Measurements from ENCODE around the gene KIF18A.
"Not testable (repeated sequence)": the region's sequence is repeated elsewhere in the genome, so short reads cannot be mapped to it uniquely, and the experiment has no call there.

The KIF18A gene

DNA sequence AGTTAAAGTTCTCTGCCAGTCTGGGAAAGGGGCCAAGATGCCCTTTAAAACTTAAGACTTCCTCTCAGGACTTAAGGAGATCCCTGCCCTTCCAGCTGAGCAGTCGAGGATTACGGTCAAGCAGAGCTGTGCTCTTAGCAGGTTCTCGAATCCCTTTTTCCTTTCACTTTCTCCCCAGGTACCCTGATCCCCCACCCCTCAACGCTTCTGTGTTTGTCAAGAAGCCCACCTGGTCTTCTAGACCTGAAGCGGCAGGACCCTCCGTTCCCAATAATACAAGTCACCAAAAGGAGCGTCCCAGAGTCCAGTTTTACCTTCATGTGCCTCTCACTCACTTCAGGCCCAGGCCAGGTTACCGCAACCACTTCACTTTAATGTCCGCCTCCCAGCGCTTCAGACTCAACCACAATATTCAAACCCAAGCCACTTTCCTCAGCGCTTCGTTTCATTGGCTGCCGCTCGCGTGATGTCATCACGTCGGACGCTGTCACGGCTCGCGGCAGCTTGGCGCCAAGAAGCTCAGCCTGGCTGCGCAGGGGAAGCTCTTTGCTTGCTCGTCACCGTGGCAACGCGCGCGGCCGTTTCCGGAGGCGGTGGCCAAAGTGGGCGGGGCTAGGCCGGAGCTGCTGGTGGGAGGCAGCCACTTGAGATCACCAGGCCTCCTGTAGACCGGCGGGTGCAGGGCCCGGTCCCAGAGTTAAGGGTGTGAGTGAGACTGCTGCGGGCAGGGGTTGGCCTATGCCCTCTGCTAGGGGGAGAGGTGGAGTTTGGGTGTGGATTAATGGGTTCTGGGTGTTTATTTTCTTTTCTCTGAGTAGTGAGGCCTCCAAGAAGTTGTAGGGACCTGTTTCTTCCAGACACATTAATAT, at the start of gene KIF18A, which contains the start of gene METTL15:
Gene KIF18A, minus strand, starts transcription at position 407 of the 869 bp plus-strand sequence. CDS start 10,209 bp downstream, outside the sequence.
Gene METTL15, plus strand, starts transcription at position 639 of the 869 bp plus-strand sequence. CDS start 4,947 bp downstream, outside the sequence.
- DNase-seq, result peak; percentile 99

- no peak for DNase-seq
These were observed 45.6 kb upstream of the KIF18A start for GRCh38 chr11:28153586-28153985.

DNA sequence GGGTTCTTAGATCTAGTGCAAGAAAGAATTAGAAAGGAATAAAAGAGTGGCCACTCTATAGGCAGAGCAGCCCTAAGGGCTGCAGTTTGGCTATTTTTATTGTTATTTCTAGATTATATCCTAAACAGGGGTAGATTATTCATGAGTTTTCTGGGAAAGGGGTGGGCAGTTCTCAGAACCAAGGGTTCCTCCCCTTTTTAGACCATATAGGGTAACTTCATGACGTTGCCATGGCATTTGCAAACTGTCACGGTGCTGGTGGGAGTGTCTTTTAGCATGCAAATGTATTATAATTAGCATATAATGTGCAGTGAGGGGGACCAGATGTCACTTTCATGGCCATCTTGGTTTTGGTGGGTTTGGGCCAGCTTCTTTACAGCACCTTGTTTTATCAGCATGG, 44.8 kb upstream of the KIF18A start:
- DNase-seq, result no peak

DNA sequence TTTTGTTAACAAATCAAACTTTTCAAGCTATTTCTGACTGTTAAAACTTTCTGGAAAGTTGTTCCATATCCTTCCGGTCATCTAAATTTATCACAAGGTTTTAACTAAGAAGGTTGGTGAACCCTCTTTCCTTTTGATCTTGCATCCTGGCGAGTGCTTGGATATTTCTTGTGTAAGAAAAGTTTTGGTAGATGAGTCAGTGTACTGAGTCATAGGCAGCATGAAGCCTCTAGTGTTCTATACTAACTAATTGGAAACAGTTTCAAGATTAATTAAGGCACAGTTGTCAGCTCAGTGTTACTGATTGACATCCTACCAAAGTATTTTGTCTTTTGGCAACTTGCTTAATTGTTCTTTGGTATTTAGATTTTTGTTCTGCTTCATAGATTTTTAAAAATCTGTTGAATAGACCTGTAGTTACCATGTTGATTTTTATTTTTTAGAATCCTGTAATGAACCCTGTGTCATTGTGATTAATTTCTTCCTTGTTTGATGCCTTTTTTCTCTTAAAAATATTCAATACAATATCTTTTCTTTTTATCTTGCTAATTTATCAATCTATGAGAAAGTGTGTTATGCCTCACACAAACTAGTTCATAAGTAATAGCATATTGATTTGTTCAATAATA, 38.3 kb upstream of the KIF18A start:
- DNase-seq, result no peak

DNA sequence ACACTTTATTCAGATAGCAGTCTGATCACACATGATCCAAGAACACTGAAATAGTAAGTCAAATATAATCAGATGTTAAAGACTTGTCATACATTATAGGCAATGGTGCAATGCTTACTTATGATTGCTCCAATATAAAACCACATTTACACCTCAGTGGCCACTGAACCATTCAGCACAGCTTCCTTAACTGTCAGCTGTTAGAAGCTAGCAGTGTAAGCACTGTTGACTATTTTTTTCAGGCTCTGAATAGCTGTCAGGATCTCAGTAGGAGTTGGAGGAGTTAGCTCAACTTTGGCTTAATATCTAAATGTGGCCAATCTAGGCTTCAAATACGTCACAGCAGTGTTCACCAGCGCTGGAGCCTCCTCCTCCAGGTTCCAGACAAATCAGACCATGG, 36.9 kb upstream of the KIF18A start:
- no peak for DNase-seq

- no peak for DNase-seq
These were observed 34.8 kb upstream of the KIF18A start for GRCh38 chr11:28142724-28143123.

DNA sequence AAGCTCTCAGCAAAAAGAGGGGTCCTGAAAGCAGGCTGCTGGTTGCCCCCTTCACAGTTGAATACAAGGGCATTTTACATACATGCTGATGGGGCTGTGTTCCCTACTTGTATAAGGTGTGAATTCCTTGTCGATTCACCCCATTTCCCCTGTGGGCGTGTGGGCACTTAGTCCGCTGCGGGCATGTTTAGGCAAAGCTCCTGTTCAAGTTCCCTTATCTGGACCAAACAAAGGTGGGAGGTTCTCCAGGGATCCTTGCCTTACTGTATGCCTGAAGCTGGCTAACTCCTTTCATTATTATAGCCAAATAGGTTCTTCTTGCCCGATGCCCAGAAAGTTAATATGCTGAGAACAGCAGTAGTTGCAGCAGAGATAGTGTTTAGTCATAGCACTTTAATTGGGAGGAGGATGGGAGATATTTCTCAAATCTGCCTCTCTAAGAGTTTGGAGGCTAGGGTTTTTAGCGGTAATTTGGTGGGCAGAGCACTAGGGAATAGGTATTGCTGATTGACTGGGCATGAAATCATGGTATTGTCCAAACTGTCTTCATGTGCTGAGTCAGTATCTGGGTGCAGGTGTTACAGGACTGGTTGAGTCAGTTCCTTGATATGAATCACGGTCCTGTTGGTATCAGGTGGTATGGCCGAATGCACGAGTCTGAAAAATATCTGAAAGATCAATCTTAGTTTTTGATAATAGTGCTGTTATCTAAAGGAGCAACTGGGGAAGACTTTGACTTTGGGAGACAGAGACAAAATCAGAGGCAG, 32.9 kb upstream of the KIF18A start:
- no peak for DNase-seq

DNA sequence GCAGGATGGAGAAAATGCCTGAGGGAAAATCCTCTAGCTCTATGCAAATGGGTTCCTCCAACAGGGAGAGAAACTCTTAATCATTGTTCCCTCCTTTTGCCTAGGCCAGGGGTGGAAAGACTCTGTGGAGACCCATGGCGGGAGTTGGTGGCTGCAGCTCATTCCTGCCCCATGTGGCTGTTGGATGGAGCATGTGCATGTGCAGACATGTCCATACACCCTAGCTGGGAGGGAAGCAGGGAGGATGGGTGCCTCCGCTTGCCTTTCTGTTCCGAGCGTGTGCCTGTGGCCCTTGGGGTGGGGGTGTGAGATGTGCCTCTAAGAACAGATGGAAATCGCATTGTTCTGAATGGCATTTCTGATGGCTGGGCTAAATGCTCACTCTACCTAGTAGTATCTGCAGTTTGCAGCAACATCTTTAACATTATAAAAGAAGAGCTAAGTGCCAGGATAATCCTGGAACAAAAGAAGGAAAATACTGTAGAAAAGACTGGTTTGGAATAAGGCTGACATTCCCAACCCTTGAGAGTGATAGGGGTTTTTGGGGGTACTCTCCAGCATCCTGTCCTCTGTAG, 32.0 kb upstream of the KIF18A start:
- no peak for DNase-seq

DNA sequence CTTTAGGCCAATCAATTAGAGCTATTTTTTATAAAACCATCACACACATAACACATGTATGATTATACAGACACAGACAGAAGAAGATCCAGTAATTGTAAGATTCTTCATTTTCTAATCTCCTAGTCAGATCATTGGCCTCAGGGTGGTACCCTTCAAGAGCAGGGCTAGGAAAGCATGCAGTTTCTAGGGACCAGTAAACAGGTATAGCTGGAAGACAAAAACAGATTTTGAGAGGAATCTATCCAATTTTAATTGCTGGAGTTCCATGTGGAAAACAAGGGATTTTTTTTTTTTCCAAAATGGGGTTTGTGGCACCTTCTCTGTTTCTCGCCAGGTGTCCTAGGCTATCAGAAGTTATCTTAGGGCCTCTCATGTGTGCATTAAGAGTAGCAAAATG, 29.9 kb upstream of the KIF18A start:
- no peak for DNase-seq

GRCh38 chr11:28137366-28137765, 29.4 kb upstream of the KIF18A start:
- DNase-seq, result no peak

GRCh38 chr11:28136157-28136556, 28.2 kb upstream of the KIF18A start:
- DNase-seq, result not testable (repeated sequence)

GRCh38 chr11:28133146-28133545, 25.2 kb upstream of the KIF18A start:
- DNase-seq, result no peak

DNA sequence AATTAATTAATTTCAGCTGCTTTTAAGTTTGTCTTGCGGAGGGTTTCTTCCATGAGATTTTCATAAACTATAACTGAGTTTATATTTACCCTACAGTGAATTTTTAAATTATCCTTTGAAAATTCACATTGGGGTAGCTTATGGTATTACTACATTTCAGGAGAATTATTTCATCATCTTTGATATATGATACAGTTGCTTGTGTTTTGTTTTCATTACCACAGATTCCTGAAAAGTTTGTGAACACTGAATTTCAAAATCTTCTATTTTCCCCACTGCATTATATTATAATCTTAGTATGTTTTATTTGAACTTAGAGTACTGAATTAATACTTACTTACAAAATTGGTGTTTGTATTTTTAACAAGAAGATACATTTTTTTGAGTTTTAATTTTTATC, 24.6 kb upstream of the KIF18A start:
- no peak for DNase-seq

DNA sequence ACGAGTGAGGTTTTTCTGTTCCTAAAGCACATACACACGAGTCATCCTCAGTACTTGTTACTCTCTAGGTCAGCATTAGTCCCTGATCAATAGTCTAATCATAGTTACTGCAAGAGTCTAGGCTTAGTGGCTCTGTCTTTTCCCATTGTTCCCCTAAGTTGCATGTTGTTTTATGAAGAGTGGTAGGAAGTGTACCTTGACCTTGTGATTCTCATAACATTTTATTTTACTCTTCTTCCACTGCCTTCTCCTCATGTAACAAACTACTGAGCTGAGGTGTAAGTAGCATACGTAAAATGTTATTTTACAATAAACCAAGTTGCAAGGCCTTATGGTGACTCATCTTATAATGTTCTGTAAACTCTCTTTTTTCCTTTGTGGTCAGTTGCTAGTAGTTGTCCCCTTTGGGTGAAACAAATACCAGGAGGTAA, 15.2 kb upstream of the KIF18A start:
- DNase-seq, result no peak

DNA sequence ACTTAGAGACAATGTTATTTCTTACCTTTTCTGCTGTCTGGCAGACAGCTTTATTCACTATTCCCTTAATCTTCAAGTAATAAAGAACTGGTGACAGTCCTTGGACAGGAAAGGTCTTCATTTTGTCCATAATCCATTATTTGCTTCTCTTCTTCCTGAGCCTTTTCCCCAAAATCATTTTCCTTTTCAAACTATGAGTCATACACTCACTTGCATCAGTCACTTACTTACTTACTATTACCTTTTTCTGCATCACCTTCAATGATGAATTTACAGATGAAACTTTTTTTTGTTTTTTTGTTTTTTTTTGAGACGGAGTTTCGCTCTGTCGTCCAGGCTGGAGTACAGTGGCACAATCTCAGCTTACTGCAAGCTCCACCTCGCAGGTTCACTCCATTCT, 9.8 kb upstream of the KIF18A start:
- no peak for DNase-seq

GRCh38 chr11:28114731-28115130, 6.8 kb upstream of the KIF18A start:
- no peak for DNase-seq

DNA sequence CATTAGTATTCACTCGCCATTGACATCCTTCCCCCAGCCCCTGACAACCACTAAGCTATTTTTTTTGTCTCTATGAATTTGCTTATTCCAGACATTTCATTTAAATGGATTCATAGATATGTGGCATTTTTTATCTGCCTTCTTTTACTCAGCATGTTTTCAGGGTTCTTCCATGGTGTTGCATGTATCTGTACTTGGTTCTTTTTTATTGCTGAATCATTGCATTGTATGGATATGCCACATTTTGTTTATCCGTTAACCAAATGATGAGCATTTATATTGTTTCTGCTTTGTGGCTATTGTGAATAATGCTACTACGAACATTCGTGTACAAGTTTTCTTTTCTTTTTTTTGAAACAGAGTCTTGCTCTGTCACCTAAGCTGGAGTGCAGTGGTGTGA, 6.2 kb upstream of the KIF18A start:
- DNase-seq, result no peak

GRCh38 chr11:28110821-28111200, 2.9 kb upstream of the KIF18A start:
- no peak for DNase-seq

DNA sequence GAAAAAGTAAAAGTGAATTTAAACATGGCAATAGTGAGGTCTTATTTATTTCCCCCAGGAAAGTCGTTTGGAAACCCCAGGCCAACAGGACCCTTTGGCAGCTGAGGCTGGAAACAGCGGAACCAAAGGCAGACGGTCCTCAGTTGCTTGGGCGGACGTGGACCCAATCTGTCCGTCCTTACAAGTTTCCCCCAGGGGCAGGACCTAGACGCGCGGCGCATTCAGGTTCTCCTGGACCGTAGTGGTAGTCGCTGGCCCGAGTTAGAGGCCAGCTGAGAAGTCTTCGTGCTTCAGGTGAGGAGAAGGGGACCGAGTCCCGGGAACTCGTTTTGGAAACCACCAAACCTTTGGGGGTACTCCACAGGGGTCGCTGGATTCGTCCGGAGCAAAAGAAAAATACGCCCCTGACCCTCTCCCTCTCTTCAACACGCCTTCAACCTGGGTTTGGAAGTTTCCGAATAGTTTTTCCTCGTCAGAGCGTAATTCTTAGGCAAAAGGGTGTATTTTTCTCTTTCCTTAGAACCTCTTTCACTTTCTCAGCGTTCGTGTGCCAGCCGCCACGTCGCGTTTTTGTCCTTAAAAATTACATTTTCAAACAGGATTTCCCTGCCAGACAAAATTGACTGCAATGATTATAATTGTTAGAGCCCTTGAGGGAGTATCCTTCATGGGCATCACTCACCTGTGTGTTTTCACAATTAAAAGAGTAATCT, 2.3 kb upstream of the KIF18A start:
- DNase-seq, result peak; percentile 57

GRCh38 chr11:28108958-28109357, 1.0 kb upstream of the KIF18A start:
- no peak for DNase-seq

- DNase-seq, result peak; percentile 1
These were observed 686 bp downstream of the KIF18A start for GRCh38 chr11:28107191-28107749.

Data from CD4-positive, alpha-beta T cell treated with Interferon gamma for 1 hour (primary cell).